Vagina (tissue), 2 donors: ENCODE data around the gene SLCO1B1. TPM values are rescaled to one million over a fixed set of nuclear protein-coding genes. Genes with fewer than 3 reads are reported as not detected.

Source experiments
- DNase-seq, 2 donors: peaks; one replicate each; pipeline ENCODE4 v3.0.0-alpha.2; 2017; ENCODE audit errors: extremely low spot score in 2 of 2
- H3K27ac ChIP-seq: fragments of 200-600 bp; sonication (generic); one replicate; pipeline ENCODE4 v1.5.1; 2019
- H3K27me3 ChIP-seq: fragments of 200-600 bp; sonication (generic); one replicate; pipeline ENCODE4 v1.5.1; 2019
- H3K36me3 ChIP-seq, 2 donors: fragments of 200-600 bp; sonication (generic); one replicate each; pipeline ENCODE4 v1.5.1; 2017 to 2019
- H3K4me1 ChIP-seq: fragments of 200-600 bp; sonication (generic); one replicate; pipeline ENCODE4 v1.5.1; 2019
- H3K4me3 ChIP-seq, 2 donors: fragments of 200-600 bp; sonication (generic); 1 replicate in 1 of 2; 2 replicates in 1 of 2; pipeline ENCODE4 v1.5.1; 2016 to 2019
- H3K9me3 ChIP-seq: fragments of 200-600 bp; sonication (generic); one replicate; pipeline ENCODE4 v1.5.1; 2019
- POLR2A ChIP-seq, 2 donors: fragments of 450-650 bp; IDR thresholded peaks; one replicate each; pipeline ENCODE4 v1.6.1; 2017; ENCODE audit warnings: antibody characterized with exemption in 2 of 2, mild to moderate bottlenecking in 2 of 2, moderate library complexity in 2 of 2
- POLR2AphosphoS5 ChIP-seq, 2 donors: sonication (generic); formaldehyde crosslinking; IDR thresholded peaks; one replicate each; pipeline ENCODE4 v1.9.0; 2017; ENCODE audit warnings: antibody characterized with exemption in 2 of 2, mild to moderate bottlenecking in 2 of 2, low read depth in 1 of 2; ENCODE audit not compliant: insufficient read depth in 1 of 2
- intact Hi-C: fragments of 100-400 bp; cut with DNase I; formaldehyde crosslinking; loops from one replicate; pipeline ENCODE4 v1.15.1; 2023
- total RNA-seq: library from RNA; depleted of rRNA; stranded (reverse); fragments of >200 nt; gene quantifications from one replicate; pipeline ENCODE4 v1.2.3, GENCODE V29; 2016
- TF ChIP-seq, protein P1 (sequence below), 3 experiments: fragments of 450-650 bp in 2 of 3; fragments of 200-600 bp in 1 of 3; sonication (generic) in 1 of 3; IDR thresholded peaks; one replicate each; pipeline ENCODE4 v1.5.1; 2017 to 2019; ENCODE audit warnings: antibody characterized with exemption in 3 of 3, mild to moderate bottlenecking in 2 of 3, moderate library complexity in 2 of 3

Gene SLCO1B1
- total RNA-seq, 1 donor from 2014 or later = not detected

DNA sequence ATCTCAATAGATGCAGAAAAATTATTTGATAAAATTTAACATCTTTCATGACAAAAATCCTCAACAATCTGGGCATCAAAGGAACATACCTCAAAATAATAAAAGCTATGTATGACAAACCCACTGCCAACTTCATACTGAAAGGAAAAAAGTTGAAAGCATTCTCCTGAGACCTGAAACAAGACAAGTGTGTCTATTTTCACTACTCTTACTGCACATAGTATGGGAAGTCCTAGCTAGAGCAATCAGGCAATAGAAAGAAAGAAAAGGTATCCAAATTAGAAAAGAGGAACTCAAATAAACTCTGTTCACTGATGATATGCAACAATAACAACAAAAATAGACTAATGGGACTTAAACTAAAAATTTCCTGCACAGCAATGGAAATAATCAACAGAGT is 90.1 kb downstream of the SLCO1B1 start:
- no peaks in the 10 kb centered on the region for H3K9me3 ChIP-seq
- no peak overlapping the region for H3K27ac ChIP-seq
- no peaks in the 10 kb centered on the region for H3K27me3 ChIP-seq
- no peaks in the 10 kb centered on the region for H3K36me3 ChIP-seq
- no peaks in the 10 kb centered on the region for H3K4me1 ChIP-seq
- intact Hi-C loops = no loop called here
- H3K4me3 ChIP-seq = no peak overlapping the region
- DNase-seq = no peak
- TF ChIP-seq, protein P1, sequence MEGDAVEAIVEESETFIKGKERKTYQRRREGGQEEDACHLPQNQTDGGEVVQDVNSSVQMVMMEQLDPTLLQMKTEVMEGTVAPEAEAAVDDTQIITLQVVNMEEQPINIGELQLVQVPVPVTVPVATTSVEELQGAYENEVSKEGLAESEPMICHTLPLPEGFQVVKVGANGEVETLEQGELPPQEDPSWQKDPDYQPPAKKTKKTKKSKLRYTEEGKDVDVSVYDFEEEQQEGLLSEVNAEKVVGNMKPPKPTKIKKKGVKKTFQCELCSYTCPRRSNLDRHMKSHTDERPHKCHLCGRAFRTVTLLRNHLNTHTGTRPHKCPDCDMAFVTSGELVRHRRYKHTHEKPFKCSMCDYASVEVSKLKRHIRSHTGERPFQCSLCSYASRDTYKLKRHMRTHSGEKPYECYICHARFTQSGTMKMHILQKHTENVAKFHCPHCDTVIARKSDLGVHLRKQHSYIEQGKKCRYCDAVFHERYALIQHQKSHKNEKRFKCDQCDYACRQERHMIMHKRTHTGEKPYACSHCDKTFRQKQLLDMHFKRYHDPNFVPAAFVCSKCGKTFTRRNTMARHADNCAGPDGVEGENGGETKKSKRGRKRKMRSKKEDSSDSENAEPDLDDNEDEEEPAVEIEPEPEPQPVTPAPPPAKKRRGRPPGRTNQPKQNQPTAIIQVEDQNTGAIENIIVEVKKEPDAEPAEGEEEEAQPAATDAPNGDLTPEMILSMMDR (IDR thresholded peaks at IDR 0.05) = no peak
- TF ChIP-seq POLR2AphosphoS5 (IDR thresholded peaks at IDR 0.05; ENCODE audit: insufficient read depth in 1 of 2, low read depth in 1 of 2) (no peak), POLR2A (IDR thresholded peaks at IDR 0.05) (no peak)

DNA sequence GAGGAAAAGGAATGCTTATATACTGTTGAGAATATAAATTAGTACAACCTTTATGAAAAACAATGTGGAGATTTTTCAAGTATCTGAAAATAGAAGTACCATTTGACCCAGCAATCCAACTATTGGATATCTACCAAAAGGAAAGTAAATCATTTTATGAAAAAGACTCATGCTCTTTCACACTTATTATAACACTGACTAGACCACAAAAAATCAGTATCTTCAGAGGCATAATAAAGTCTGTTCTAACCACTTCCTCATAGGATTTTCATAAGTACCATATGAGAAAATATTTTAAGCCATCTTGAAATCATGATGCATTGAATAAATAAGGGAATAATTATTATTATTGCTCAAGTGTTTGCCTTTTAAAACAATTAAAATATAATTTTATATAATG is 90.8 kb downstream of the SLCO1B1 start:
- no peaks in the 10 kb centered on the region for H3K4me1 ChIP-seq
- H3K9me3 ChIP-seq = no peaks in the 10 kb centered on the region
- H3K27ac ChIP-seq = no peak overlapping the region
- no peaks in the 10 kb centered on the region for H3K36me3 ChIP-seq
- no peaks in the 10 kb centered on the region for H3K27me3 ChIP-seq
- TF ChIP-seq POLR2AphosphoS5 (IDR thresholded peaks at IDR 0.05; ENCODE audit: insufficient read depth in 1 of 2, low read depth in 1 of 2) = no peak
- no peak for TF ChIP-seq POLR2A (IDR thresholded peaks at IDR 0.05)
- TF ChIP-seq, protein P1 (IDR thresholded peaks at IDR 0.05) = no peak
- H3K4me3 ChIP-seq = no peak overlapping the region
- no peak for DNase-seq
- intact Hi-C loops = no loop called here

DNA sequence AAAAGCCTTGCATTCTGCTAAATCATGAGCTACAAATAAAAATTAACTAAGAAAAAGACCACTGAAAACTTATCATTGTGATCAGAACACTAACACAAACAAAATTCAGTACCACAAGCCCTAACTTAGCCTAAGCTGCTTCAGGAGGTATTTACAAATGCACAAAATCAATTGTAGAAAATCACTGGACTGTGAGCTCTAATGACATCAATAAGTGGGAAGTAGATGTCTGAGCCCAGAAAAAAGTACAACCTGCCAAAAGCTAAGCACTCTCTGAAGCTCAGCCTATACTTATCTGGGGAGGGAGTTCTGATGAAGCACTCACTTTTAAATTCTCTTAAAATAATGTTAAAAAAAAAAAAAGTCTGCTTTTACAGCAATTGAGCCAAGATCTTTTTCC is 92.9 kb downstream of the SLCO1B1 start:
- Histone ChIP-seq H3K4me1 (no peaks in the 10 kb centered on the region), H3K36me3 (no peaks in the 10 kb centered on the region), H3K27ac (no peak overlapping the region), H3K27me3 (no peaks in the 10 kb centered on the region), H3K9me3 (no peaks in the 10 kb centered on the region), H3K4me3 (no peak overlapping the region)
- no peak for TF ChIP-seq POLR2A (IDR thresholded peaks at IDR 0.05)
- no peak for TF ChIP-seq POLR2AphosphoS5 (IDR thresholded peaks at IDR 0.05; ENCODE audit: insufficient read depth in 1 of 2, low read depth in 1 of 2)
- TF ChIP-seq, protein P1 (IDR thresholded peaks at IDR 0.05) = no peak
- no peak for DNase-seq
- intact Hi-C loops = no loop called here

DNA sequence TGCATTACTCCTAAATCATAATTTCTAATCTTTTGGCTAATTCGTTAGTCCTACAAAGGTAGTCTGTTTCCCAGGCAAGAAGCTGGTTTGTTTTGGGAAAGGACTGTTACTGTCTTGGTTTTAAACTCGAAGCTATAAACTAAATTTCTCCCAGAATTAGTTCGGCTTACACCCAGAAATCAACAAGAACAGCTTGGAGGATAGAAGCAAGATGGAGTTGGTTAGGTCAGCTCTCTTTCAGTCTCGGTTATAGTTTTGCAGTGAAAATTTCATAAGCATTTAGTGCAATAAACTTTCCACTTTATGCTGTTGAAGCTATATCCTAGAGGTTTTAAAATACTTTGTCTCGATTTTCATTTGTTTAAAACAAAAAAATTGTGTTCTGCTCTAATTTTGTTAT is 103.4 kb downstream of the SLCO1B1 start:
- H3K36me3 ChIP-seq = no peaks in the 10 kb centered on the region
- no peaks in the 10 kb centered on the region for H3K4me1 ChIP-seq
- H3K27me3 ChIP-seq = no peaks in the 10 kb centered on the region
- TF ChIP-seq POLR2AphosphoS5 (IDR thresholded peaks at IDR 0.05; ENCODE audit: insufficient read depth in 1 of 2, low read depth in 1 of 2) (no peak), POLR2A (IDR thresholded peaks at IDR 0.05) (no peak)
- TF ChIP-seq, protein P1 (IDR thresholded peaks at IDR 0.05) = no peak
- no peak for DNase-seq
- H3K9me3 ChIP-seq = no peaks in the 10 kb centered on the region
- no peak overlapping the region for H3K27ac ChIP-seq
- no peak overlapping the region for H3K4me3 ChIP-seq
- intact Hi-C loops = no loop called here

DNA sequence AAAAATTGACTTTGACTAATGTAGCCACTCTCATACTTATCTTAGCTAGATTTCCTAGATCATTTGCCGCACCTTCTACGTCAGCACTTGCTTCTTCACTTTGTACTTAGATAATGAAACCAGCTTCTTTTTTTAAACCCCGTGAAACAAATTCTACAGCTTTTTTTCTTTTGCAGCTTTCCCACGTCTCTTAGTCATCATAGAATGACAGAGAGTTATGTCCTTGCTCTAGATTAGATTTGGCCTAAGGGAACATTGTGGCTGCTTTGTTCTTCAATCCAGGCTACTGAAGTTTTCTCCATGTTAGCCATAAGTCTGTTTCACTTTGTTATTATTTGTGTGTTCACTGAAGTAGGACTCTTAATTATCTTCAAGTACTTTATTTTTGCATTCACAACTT is 108.9 kb downstream of the SLCO1B1 start:
- H3K4me3 ChIP-seq = no peak overlapping the region
- intact Hi-C loops = no loop called here
- DNase-seq = no peak
- H3K36me3 ChIP-seq = no peaks in the 10 kb centered on the region
- H3K9me3 ChIP-seq = no peaks in the 10 kb centered on the region
- no peak for TF ChIP-seq POLR2AphosphoS5 (IDR thresholded peaks at IDR 0.05; ENCODE audit: insufficient read depth in 1 of 2, low read depth in 1 of 2)
- TF ChIP-seq, protein P1 (IDR thresholded peaks at IDR 0.05) = no peak
- TF ChIP-seq POLR2A (IDR thresholded peaks at IDR 0.05) = no peak
- H3K4me1 ChIP-seq = no peaks in the 10 kb centered on the region
- no peak overlapping the region for H3K27ac ChIP-seq
- H3K27me3 ChIP-seq = no peaks in the 10 kb centered on the region
